ENCODE data around the gene AKNA.

- no peak for TF ChIP-seq GATA2 (IDR thresholded peaks at IDR 0.05; ENCODE audit: low read depth, low read length)
- TF ChIP-seq GATA3 (IDR thresholded peaks at IDR 0.05; ENCODE audit: low read depth, low read length) = no peak
These were observed 10.2 kb upstream of the AKNA start for GRCh38 chr9:114397848-114398605.

Measured in SH-SY5Y (cell line).